CD4-positive, alpha-beta T cell treated with Interleukin-2 at 100 ng/mL for 4 hours (primary cell): ENCODE data around the gene FBXW8.
A peak's percentile ranks its signal among the peaks of the same experiment; 100 is the strongest.
"Not testable (repeated sequence)": the region's sequence is repeated elsewhere in the genome, so short reads cannot be mapped to it uniquely, and the experiment has no call there.

Experiments used
- DNase-seq: peaks from one replicate; pipeline ENCODE4 v3.0.0-alpha.2; 2020; ENCODE audit warnings: low spot score

The FBXW8 gene

DNA sequence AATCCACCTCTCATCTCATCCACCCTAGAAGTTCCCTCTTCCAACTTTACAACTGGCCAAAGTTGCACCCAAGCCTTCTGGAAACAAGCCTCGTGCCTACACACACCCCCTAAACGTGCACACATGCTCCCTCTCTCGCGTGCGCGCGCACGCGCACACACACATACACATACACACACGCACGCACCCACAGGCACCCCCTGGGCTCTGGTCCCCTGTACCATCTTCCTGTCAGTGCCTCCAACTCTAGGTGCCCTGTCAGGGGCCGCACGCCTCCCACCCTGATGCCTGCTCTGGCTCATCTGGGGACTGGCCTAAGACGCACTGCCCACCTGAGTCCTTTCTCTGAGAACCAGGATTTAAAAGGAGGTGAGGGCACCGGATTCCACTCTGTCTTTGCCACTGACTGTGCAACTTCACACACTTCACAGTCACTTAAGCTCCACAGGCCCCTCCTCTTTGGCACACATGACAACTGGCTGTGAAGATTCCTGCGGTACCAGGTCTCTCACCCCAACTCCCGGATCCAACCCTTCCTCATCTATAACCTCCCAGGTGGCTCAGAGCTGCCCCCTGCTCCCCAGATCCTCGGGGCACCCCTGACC lies 142.9 kb downstream of the FBXW8 start:
- no peak for DNase-seq

DNA sequence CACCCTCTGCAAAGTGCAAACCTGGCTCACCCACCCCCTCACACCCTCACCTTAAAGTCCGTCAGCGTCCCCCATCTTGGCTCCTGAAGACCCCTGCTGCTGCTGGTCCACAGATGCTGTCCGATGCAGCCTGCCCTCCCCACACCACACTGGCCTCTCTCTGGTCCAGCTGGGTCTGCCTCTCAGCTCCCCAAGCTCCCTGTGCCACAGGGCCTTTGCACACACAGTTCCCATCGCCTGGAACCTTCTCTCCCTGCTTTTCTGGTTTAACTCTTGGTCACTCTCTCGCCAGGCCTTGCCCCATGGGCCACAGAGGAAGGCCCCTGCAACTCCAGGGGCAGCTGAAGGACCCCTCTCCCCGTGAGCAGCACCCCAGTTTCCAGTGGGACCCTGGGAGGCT lies 143.5 kb downstream of the FBXW8 start:
- no peak for DNase-seq

DNA sequence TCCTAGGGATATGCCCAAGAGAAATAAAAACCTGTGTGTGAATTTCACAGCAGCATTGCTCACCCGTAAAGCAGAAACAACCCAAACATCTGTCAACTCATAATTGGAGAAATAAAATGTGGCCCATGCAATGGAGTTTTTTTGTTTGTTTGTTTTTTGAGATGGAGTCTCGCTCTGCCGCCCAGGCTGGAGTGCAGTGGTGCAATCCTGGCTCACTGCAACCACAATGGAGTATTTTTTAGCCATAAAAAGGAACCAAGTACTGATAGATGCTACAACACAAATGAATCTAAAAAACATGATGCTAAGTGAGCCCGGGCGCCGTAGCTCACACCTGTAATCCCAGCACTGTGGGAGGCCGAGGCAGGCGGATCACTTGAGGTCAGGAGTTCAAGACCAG lies 146.9 kb downstream of the FBXW8 start:
- not testable (repeated sequence) for DNase-seq

DNA sequence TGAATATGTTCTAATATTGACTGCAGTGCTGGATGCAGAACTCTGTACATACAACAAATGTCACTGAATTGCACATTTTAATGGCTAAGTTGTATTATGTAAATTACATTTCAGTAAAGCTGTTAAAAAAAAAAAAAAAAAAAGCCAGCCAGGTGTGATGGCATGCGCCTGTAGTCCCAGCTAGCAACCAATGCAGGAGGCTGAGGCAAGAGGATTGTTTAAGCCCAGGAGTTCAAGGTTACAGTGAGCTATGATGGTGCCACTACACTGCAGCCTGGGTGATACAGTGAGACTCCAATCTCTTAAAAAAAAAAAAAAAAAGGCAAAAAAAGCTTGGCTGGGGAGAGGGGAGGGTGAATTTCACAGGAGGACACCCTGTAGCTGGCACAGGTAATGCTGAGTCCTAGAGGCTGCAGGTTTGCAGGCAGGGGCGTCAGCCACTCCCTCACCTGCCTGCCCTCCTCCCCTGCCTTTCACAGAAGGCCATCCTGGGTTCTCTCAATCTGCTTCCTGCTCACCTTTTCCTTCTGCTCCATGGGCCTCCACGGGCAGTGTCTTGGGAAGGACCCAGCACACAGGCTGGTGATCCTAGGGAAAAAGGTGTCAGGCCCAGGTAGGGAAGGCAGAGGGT lies 147.8 kb downstream of the FBXW8 start:
- DNase-seq: no peak

DNA sequence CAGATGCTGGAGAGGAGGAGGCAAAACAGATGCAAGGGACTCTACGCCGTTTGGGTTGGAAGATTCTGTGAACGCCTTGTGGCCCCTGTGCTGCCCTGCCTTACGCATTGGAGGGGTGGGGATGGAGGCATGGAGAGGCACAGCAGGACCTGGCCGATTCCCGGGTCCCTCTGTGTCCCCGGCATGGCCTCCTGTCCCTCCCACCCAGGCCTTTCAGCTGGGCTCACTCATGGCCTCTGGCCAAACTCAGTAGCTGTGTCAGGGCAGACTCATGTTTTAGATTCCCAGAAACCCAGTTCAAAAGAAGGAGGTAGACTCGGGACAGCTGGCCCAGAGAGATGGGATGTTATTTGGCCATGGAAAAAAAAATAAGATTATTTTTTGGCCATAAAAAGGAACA lies 148.4 kb downstream of the FBXW8 start:
- no peak for DNase-seq

DNA sequence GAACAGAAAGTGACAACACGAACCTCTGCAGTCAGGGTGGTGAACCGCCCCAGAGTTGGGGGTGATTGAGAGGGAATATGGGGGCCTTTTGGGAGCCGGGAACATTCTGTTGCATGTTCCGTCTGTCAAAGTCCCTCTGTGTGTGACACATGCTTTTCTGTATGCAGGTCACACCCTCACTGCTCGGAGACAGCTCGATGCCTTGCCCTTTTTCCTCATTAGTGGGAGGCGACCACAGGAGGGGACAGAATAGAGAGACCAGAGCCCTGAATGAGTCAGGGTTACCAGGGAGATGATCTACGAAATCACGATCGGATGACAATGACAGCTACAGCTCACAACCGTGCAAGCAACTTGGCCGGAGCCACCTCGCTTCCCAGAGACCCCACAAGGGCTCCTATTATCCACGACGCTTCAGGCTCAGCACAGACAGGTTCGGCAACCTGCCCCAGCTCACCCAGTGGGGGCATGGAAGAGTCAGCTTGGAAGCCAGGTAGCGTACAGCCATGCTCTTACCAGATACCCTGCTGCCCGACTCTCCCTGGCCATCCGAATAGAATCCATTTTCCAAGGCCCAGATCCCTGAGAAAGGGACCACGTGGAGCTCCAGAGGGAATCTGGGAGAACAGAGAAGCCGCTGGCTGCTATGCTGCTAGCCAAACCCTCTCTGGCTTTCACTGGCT lies 149.6 kb downstream of the FBXW8 start:
- DNase-seq: no peak

DNA sequence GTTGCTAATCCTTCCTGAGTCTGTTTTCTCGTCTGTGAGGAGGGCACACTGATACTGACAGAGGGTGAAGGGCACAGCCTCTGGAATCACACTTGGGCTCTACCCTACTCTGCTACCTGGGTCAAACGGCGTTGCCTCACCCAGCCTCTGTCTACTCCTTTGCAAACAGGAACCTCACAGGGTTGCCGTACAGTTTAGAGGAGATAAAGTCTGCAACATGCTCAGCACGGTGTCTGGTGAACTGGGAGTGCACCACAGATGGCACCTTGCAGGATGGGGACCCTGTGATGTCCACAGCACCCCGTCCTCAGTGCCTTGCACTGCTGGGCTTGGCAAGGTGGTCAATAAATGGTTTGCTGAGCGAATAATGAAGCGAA lies 150.2 kb downstream of the FBXW8 start:
- DNase-seq: no peak

DNA sequence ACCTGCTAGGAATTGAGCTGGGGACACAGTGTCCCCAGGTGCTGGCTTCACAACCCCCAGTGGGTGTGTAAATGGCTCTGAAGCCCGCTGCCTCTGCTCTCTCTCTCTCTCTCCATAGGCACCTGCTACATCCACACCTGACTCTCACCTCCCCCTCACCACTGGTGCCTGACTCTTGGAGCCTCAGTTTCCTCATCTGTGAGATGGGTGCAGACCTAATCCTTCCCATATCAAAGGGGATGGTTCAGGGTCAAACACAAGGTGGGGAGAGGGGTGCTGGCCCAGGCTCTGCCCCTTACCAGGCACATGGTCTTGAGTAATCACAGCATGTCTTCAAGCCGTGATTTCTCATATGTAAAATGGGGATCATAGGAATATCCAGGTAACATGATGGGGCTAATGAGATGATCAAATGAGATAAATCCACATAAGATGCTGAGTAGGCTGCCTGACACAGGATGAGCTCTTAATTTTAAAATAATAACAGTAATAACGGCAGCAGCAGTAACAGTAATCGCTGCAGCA lies 150.9 kb downstream of the FBXW8 start:
- no peak for DNase-seq

DNA sequence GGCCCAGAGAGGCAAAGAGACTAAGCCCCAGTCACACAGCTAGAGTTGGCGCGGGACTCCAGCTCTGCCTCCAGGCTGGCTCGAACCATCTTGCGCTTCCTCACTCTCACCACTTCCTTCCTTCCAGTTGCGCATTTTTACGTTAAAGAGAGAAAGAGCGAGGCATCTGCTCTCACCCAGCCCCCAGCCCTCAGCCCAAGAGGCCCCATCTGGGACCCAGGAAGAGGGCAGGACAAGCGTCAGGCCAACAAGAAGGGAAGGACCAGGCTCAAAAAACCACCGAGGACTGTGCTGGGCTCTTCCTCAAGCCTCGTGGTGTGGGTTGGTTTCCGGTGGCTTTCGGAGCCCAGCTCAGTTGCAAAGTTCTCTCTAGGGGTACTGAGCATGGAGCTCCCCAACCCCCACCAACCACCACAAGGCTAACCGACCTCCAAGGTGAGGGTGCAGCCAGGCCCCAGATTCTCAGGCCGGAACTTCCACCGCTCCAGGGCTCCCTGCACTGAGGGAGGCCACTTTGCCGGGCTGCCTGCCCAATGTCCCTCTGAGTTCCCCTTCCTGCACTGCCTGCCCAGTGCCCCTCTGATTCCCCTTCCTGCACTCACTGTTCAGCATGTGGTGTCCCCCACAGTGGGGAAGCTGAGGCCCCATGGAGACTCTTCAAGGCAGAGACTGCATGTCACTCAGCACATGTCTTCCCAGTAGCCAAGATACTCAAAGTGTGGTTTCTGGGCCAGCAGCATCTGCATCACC lies 152.6 kb downstream of the FBXW8 start:
- DNase-seq: peak; percentile 32

DNA sequence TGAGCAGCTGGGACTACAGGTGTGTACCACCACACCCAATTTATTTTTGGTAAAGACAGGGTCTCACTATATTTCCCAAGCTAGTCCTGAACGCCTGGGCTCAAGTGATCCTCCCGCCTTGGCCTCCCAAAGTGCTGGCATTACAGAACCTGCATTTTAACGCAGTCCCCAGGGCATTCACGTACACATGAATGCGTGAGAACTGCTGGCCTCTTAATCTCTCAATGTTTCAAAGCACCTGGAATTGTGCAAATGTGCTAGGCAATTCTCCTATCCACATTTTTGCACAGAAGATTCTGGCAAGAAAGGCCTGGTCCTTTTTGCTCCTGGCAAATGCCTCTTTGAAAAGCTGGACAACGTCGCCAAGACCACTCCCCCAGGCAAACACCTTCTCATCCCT lies 153.3 kb downstream of the FBXW8 start:
- DNase-seq: no peak

DNA sequence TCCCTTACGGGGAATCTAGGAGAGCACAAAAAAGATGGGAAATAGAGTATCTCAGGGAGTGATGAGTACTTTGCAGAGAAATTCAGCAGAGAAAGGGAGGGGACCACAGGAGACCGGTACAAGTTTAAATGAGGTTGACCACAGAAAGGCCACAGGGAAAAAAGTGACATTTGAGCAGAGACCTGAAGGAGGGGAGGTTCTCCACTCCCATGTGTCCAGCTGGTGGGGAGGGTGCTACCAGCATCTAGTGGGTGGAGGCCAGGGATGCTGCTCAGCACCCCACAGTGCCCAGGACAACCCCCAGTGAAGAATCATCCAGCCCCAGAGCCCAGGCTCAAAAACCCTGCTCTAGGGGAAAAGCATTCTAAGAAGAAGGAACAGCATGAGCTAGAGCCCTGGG lies 153.8 kb downstream of the FBXW8 start:
- no peak for DNase-seq

DNA sequence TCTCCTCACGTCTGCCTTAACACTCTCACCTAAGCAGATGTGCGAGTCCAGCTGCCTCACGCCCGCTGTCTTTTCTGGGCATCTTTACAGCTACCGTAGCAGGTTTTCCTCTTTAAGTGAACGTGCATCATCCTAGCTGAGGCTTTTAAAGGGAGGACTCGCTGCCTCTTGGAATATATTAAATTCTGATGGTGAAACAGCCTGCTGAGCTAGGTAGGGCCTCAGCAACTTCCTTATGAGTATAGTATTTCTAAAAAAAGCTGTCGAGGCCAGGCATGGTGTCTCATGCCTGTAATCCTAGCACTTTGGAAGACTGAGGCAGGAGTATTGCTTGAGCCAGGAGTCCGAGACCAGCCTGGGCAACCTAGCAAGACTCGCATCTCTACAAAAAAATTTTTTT lies 156.3 kb downstream of the FBXW8 start:
- no peak for DNase-seq

DNA sequence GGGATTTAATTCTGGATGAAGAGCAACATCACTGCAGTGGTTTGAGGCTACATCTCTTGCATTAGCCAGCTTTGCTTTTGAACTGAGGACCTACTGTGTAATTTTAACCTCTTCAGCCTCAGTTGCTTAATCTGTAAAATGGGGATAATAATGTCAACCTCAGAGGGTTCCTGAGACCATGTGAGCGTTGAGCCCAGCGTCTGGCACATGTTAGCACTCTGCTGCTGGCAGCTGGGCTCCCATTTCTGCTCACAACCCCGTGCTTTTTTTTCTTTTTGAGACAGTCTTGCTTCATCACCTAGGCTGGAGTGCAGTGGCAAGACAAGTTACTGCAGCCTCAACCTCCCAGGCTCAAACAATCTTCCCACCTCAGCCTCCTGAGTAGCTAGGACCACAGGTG lies 156.9 kb downstream of the FBXW8 start:
- DNase-seq: no peak

DNA sequence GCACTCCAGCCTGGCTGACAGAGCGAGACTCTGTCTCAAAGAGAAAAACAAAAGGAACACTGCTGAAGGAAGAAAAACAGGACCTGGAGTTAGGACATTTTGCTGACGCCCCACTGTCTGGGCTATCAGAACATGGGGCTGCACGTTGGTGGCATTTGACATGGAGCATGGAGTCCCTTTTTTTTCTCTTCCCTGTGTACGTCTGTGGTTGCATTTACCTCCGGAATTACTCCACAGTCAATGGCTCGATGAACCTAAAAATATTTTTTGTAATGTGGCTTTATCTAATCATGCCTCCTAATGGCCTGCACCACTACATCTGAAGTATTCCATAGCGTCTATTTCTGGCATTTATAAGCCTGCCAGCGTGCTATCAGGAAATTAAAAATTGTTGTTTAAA lies 157.7 kb downstream of the FBXW8 start:
- no peak for DNase-seq

DNA sequence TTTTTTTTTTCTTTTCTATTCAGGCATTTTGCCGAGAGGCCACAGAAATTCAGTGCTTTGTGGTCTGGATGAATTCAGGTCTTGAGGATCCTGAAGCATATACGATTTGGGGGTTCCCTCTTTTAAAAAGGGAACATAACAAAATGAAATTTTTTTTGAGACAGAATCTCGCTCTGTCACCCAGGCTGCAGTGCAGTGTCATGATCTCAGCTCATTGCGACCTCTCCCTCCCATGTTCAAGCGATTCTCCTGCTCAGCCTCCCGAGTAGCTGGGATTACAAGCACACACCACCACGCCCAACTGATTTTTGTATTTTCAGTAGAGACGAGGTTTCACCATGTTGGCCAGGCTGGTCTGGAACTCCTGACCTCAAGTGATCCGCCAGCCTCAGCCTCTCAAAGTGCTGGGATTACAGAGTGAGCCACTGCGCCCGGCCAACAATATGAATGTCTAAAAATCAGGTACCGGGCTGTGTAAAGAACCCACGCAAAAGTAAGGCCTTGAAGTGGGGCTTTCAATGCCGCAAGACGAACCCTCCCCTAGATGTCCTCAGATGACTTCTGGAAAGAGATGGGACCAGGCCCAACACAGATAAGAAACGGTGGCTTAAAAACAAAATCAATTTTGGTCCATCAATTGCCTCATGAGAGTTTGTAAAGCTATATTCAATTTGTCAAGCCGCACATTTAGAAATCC lies 158.5 kb downstream of the FBXW8 start:
- no peak for DNase-seq

DNA sequence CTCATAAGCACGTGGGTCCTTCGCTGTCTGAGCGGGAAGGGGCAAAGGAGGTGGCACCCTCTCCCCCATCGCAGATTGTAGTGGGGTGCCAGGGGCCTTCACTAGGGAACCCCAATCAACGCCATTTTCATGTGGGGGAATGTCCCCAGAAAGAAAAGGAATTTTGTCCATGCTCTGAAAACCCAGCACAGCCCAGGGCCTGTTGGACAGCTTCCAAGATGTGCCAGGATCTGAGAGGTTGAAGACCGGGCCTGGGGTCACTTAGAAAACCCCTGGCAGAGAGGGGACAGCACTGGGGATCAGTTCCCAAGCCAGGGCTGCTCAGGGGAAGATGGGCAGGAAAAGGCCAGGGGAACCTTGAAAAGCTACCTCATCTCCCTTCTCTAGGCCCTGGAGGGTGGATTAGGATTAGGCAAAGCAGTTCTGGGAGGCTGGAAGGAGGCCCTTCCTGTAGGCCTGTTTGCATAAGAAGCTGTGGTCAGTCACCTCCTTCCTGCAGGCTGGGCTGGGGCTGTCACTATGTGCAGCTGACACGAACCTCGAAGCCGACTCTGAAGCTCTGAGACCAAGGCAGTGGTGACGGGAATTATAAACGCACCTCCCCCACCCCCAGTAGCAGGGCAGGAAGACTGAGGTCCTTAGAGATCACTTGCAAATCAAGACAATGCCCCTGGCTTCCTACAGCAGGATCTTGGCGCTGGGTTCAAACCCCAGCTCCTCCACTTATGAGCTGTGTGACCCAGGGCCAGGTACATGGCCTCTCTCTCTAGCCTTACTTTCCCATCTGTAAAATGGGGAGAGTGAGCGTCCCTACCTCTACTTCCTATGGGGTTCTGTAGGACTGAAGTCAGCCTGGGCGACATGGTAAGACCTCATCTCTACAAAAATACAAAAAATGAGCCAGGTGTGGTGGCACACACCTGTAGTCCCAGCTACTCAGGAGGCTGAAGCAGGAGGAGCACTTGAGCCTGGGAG lies 159.5 kb downstream of the FBXW8 start:
- no peak for DNase-seq

DNA sequence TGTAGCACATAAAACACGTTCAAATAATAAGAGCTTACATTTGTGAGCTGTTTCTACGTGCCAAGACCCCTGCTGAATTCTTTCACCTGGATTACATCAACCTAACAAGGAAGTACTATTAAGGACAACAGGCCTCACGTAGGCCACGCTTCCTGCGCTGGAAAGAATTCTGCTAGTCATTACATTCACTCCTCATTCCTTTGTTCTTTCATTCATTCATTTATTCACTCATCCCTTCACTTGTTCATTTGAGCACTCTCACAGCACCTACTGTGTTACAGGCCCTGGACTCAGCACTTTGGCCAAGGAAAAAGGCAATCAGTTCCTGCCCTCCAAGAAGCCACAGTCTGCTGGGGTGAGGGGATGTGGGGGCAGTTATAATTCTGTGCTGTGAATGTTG lies 160.3 kb downstream of the FBXW8 start:
- no peak for DNase-seq

DNA sequence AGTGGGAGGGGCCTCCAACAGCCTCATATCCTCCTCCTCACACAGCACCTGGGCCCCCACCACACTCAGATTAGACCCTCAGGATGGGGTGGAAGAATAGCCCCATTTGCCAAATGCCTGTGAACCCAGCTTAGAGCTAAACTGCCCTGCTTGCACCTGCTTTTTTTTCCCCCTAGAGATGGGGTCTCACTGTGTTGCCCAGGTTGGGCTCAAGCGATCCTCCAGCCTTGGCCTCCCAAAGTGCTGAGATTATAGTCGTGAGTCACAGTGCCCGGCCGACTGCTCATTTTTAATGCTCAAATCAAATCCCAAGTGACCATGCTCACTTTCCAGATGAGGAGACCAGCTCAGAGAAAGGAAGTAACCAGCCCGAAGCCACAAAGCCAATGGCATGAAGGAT lies 161.4 kb downstream of the FBXW8 start:
- no peak for DNase-seq

DNA sequence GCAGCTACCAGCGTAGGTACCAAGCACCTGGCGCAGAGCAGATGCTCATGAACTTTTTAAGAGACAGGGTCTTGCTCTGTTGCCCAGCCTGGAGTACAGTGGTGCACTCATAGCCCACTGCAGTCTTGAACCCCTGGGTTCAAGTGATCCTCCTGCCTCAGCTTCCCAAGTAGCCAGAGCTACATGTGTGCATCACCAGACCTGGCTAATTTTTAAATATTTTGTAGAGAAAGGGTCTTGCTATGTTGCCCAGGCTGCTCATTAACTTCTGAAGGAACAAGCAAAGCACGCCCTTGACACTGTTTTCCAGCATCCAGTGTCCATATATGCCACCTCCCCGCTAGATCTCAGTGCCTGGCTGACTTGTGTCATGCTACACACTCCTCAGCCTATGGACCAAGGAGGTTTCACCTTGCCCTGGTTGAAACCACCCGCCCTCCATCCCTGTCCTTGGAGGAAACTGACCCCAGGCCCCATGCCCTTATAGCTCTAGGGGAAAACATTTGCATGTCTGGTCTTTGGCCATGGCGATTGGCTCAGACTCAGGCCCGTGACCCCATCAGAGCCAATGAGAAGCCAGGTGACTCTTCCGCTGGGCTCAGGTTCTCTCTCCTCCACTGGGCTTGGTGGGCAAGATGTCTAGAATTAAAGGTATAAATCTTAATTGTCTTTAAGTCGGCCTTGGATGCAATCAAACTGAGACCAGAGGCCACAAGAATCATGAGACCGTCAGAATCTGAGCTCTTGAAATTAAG lies 162.2 kb downstream of the FBXW8 start:
- no peak for DNase-seq

DNA sequence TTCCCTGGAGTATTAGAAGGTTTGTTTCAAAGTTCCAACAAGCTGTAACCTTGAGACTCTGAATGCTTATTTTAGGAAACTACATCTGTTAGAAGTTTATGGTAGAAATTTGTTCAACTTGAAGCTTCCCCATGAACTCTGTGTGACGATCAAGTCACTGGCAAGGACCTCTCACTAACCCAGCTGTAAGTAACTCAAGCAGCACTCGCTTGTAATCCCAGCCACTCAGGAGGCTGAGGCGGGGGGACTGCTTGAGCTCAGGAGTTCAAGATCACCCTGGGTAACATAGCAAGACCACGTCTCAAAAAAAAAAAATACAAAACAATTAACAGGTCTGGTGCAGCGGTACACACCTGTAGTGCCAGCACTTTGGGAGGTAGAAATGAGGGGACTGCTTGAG lies 162.9 kb downstream of the FBXW8 start:
- DNase-seq: no peak
